ENCODE data around the gene DMKN. TPM values are rescaled to one million over a fixed set of nuclear protein-coding genes. Genes with fewer than 3 reads are reported as not detected.

The DMKN gene
- total and polyA plus RNA-seq, 12 donors: 2.0 to 32.2 (median 8.0) TPM

DNA sequence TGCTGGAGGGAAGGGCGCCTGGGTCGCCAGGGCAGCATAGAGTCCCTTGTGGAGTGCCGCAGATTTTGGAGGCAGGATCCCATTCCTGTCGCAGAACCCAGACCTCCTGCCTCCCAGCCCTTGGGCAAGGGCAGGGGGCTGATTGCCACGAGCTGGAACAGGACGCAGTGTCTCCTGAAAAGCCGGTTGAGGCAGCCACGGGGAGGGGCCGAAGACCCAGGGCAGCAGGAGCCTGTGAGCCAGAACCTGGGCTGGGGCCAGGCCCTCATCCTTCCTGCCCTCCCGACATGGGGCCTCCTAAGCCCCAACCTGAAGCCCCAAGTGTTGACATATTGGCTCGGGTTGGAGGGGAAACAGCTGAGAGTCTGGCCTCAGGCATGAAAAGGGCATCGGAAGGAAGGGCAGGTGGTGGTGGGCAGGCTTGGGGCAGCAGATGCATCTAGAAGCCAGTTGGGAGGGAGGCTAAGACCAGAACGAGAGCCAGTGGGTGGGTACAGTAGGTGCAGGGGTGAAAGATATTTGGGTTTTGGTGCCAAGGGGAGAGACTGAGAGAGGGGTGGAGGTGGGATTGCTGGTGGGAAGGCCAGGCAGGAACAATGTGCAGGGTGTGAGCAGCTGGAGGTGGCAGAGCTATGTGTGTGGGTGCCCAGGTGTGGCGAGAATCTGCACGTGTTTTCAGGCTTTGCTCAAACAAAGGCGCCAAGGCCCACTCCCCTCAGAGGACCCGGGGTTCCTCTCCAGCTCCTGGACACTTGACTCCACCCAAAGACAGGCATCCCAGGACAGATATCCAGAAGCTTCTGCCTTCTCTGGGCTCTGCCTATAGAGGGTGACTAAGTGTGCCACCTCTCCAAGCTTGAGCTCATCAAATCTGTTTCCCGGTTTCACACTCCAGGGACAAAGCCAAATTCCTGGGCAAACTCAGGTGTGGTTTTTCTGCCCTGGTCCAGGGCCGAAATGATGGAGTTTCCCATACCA is 16.1 kb upstream of the DMKN start:
- H3K4me3 ChIP-seq: no peak overlapping the region
- ATAC-seq: no peak
- DNase-seq: no peak
- TF ChIP-seq, protein P1, sequence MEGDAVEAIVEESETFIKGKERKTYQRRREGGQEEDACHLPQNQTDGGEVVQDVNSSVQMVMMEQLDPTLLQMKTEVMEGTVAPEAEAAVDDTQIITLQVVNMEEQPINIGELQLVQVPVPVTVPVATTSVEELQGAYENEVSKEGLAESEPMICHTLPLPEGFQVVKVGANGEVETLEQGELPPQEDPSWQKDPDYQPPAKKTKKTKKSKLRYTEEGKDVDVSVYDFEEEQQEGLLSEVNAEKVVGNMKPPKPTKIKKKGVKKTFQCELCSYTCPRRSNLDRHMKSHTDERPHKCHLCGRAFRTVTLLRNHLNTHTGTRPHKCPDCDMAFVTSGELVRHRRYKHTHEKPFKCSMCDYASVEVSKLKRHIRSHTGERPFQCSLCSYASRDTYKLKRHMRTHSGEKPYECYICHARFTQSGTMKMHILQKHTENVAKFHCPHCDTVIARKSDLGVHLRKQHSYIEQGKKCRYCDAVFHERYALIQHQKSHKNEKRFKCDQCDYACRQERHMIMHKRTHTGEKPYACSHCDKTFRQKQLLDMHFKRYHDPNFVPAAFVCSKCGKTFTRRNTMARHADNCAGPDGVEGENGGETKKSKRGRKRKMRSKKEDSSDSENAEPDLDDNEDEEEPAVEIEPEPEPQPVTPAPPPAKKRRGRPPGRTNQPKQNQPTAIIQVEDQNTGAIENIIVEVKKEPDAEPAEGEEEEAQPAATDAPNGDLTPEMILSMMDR (IDR thresholded peaks at IDR 0.05): no peak
- H3K27ac ChIP-seq: no peak overlapping the region
- H3K9me3 ChIP-seq: no peaks in the 10 kb centered on the region
- H3K4me1 ChIP-seq: peaks cover 0 to 23% (median 6%) of the 10 kb centered on the region in 9 donors
- H3K36me3 ChIP-seq: no peaks in the 10 kb centered on the region
- 60% methylated on average over 19 of the region's 19 CpGs for WGBS, 2 donors
- intact Hi-C loops (cut with DNase I): no loop called here
- peaks cover 0 to 98% (median 82%) of the 10 kb centered on the region in 7 donors for H3K27me3 ChIP-seq

DNA sequence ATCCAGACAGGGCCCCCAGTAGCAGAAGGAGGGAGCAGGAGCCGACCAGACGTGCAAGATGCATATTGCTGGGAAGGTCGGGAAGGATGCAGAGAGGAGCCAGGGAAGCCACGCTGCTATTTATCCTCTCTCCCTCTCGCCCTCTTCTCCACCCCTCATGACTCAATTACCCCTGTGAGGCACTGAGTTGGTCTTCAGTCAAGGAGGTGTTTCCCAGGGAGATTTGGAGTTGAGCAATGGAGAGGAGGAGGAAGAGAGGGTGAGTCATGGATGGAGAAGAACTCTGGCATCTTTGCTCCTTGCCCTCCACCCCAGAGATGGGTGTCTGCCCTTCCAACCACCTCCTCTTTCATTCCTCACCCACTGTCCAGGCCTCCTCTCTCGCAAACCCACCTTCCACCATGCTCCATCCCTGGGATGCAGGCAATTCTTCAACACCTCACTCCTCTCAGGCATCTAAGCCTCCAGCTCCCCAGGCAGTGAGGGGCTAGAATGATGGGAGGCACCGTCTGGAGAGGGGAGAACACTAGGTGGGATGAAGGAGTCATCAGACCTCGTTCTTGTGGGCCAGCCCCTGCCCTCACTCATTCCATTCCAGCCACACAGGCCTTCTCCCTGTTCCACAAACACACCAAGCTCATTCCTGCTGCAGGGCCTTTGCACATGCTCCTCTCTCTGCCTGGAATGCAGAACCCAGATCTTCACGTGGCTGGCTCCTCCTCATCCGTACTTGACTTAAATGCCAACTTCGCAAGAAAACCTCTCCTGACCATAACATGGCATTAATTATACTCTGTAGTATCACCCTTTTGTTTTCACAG is 15.0 kb upstream of the DMKN start, which contains the start of gene SBSN:
Gene SBSN, minus strand, starts transcription at position 94 of the 821 bp plus-strand sequence. Its CDS starts 30 bp downstream, at position 64.
- ATAC-seq (no peak), DNase-seq (no peak)
- H3K4me3 ChIP-seq: no peak within 1 kb of the TSS
- no peaks in the 10 kb centered on the region for H3K36me3 ChIP-seq
- H3K4me1 ChIP-seq: peaks cover 0 to 13% (median 2%) of the 10 kb centered on the region in 9 donors
- intact Hi-C loops (cut with DNase I): no loop called here
- TF ChIP-seq, protein P1 (IDR thresholded peaks at IDR 0.05): no peak
- peaks cover 0 to 98% (median 82%) of the 10 kb centered on the region in 7 donors for H3K27me3 ChIP-seq
- no peaks in the 10 kb centered on the region for H3K9me3 ChIP-seq
- 80 to 82% methylated on average over 11 of the region's 11 CpGs for WGBS, 2 donors
- no peak within 1 kb of the TSS for H3K27ac ChIP-seq

DNA sequence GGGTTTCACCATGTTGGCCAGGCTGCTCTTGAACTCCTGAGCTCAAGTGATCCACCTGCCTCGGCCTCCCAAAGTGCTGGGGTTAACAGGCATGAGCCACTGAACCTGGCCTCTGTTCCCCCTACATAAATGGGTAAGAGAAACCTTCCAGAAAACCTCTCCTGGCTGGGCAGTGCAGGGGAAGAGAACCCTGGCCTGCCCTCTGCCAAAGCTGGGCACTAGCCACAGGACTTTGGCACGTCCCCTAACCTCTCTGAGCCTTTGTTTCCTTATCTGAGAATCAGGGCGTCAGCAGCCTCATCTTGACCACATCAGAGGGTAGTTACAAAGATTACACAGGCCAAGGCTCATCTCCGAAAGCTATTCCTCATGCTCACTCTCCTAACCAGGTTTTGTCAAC is 12.4 kb upstream of the DMKN start:
- no peak for DNase-seq
- 79% methylated on average over 4 of the region's 4 CpGs for WGBS, 2 donors
- Histone ChIP-seq H3K36me3 (no peaks in the 10 kb centered on the region), H3K27ac (no peak overlapping the region), H3K9me3 (no peaks in the 10 kb centered on the region), H3K27me3 (peaks cover 0 to 76% (median 56%) of the 10 kb centered on the region in 7 donors), H3K4me1 (no peaks in the 10 kb centered on the region), H3K4me3 (no peak overlapping the region)
- intact Hi-C loops (cut with DNase I): no loop called here
- TF ChIP-seq, protein P1 (IDR thresholded peaks at IDR 0.05): no peak
- no peak for ATAC-seq

DNA sequence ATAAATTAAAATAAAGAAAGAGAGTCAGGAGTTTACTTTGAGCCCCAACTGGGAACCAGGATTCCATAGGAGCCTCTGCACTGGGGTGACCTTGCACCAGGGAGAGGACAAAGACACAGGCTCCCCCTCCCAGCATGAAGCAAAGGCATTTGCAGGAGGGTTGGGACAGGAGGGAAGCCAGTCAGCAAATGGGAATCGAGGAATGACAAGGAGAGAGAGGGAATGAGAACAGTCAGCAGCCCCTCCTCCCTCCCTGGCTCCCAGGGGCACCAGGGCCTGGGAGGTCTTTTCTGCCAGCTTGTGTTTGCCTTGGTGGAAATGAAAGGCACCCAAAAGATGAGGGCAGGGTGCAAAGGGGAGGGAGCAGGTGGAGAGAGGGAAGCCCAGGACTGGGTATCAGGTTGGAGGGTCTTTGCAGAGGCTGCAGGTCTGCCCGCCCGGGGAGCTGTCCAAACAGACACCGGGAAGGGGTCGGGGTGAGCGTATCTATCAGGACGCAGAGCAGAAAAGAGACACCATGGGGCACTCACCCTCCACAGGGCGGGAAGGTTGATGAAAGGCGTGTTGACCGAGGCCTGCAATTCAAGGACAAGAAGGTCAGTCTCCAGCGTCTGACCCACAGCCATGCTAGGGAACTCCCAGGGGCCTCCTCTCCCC is 10.9 kb upstream of the DMKN start:
- no peaks in the 10 kb centered on the region for H3K4me1 ChIP-seq
- ATAC-seq (no peak), DNase-seq (no peak)
- no peak overlapping the region for H3K4me3 ChIP-seq
- TF ChIP-seq, protein P1 (IDR thresholded peaks at IDR 0.05): no peak
- intact Hi-C loops (cut with DNase I): no loop called here
- no peaks in the 10 kb centered on the region for H3K9me3 ChIP-seq
- peaks cover 0 to 61% (median 41%) of the 10 kb centered on the region in 7 donors for H3K27me3 ChIP-seq
- H3K27ac ChIP-seq: no peak overlapping the region
- no peaks in the 10 kb centered on the region for H3K36me3 ChIP-seq
- 26 to 38% methylated on average over 11 of the region's 11 CpGs for WGBS, 2 donors

Measured in heart right ventricle (tissue), 16 donors.